ENCODE data around the gene PRR35. TPM values are rescaled to one million over a fixed set of nuclear protein-coding genes. Genes with fewer than 3 reads are reported as not detected.

Gene PRR35
- total RNA-seq, 4 donors from 2014 or later = not detected

- intact Hi-C loops (cut with DNase I; ENCODE audit: low total_unique reads) (no loop called here), in situ Hi-C loops (cut with MboI; ENCODE audit: low pct_ligation_motif_present in 1 of 4, low pct_unique_long_range_greater_than_20kb in 1 of 4, low sequenced_read_pairs in 3 of 4) (no loop called here)
- peaks cover 0 to 6% (median 0%) of the 10 kb centered on the region in 4 donors for H3K4me1 ChIP-seq
Observed at GRCh38 chr16:544517-544916, 15.7 kb upstream of the PRR35 start.

GRCh38 chr16:546909-547770, 13.1 kb upstream of the PRR35 start:
- intact Hi-C loops (cut with DNase I; ENCODE audit: low total_unique reads) = no loop called here
- Histone ChIP-seq H3K36me3 (peaks cover 0 to 21% (median 4%) of the 10 kb centered on the region in 4 donors), H3K4me3 (peak overlapping the region in 1 of 4 donors; percentile 10), H3K27me3 (no peaks in the 10 kb centered on the region), H3K9me3 (no peaks in the 10 kb centered on the region), H3K27ac (no peak overlapping the region), H3K4me1 (peaks cover 0 to 6% (median 0%) of the 10 kb centered on the region in 4 donors)
- in situ Hi-C loops (cut with MboI; ENCODE audit: low pct_ligation_motif_present in 1 of 4, low pct_unique_long_range_greater_than_20kb in 1 of 4, low sequenced_read_pairs in 3 of 4) = no loop called here
- WGBS, 2 donors (ENCODE audit: low coverage in 1 of 2) = 71% methylated on average over 47 of the region's 60 CpGs; no CpG with 5 or more reads in 1 of the 2 donors
- TF ChIP-seq POLR2A (IDR thresholded peaks at IDR 0.05) (no peak), CTCF (IDR thresholded peaks at IDR 0.05) (peak; percentile 50 to 84 (median 67))
- DNase-seq = peak; percentile 86

More at GRCh38 chr16:544517-544916, 15.7 kb upstream of the PRR35 start:
- Histone ChIP-seq H3K4me3 (no peak overlapping the region), H3K27me3 (no peaks in the 10 kb centered on the region), H3K36me3 (peaks cover 0 to 9% (median 0%) of the 10 kb centered on the region in 4 donors), H3K27ac (no peak overlapping the region), H3K9me3 (no peaks in the 10 kb centered on the region)
- 96% methylated on average over 20 of the region's 46 CpGs; no CpG with 5 or more reads in 1 of the 2 donors for WGBS, 2 donors (ENCODE audit: low coverage in 1 of 2)
- no peak for DNase-seq
- no peak for TF ChIP-seq POLR2AphosphoS5 (IDR thresholded peaks at IDR 0.05)
- TF ChIP-seq EP300 (IDR thresholded peaks at IDR 0.05; ENCODE audit: low read depth) = no peak
- TF ChIP-seq CTCF (IDR thresholded peaks at IDR 0.05) = no peak
- TF ChIP-seq POLR2A (IDR thresholded peaks at IDR 0.05) = no peak

GRCh38 chr16:548586-548985, 11.6 kb upstream of the PRR35 start:
- Histone ChIP-seq H3K27me3 (no peaks in the 10 kb centered on the region), H3K4me1 (peaks cover 0 to 6% (median 0%) of the 10 kb centered on the region in 4 donors), H3K36me3 (peaks cover 0 to 26% (median 8%) of the 10 kb centered on the region in 4 donors), H3K9me3 (no peaks in the 10 kb centered on the region), H3K27ac (no peak overlapping the region), H3K4me3 (no peak overlapping the region)
- in situ Hi-C loops (cut with MboI; ENCODE audit: low pct_ligation_motif_present in 1 of 4, low pct_unique_long_range_greater_than_20kb in 1 of 4, low sequenced_read_pairs in 3 of 4) = no loop called here
- TF ChIP-seq POLR2AphosphoS5 (IDR thresholded peaks at IDR 0.05) (no peak), CTCF (IDR thresholded peaks at IDR 0.05) (no peak), EP300 (IDR thresholded peaks at IDR 0.05; ENCODE audit: low read depth) (no peak), POLR2A (IDR thresholded peaks at IDR 0.05) (no peak)
- WGBS, 2 donors (ENCODE audit: low coverage in 1 of 2) = 94% methylated on average over 17 of the region's 21 CpGs; no CpG with 5 or more reads in 1 of the 2 donors
- intact Hi-C loops (cut with DNase I; ENCODE audit: low total_unique reads) = no loop called here
- no peak for DNase-seq

GRCh38 chr16:549544-550263, 10.5 kb upstream of the PRR35 start:
- intact Hi-C loops (cut with DNase I; ENCODE audit: low total_unique reads) (no loop called here), in situ Hi-C loops (cut with MboI; ENCODE audit: low pct_ligation_motif_present in 1 of 4, low pct_unique_long_range_greater_than_20kb in 1 of 4, low sequenced_read_pairs in 3 of 4) (no loop called here)
- Histone ChIP-seq H3K36me3 (peaks cover 0 to 26% (median 8%) of the 10 kb centered on the region in 4 donors), H3K4me1 (peaks cover 0 to 9% (median under 1%) of the 10 kb centered on the region in 4 donors), H3K27me3 (no peaks in the 10 kb centered on the region), H3K4me3 (no peak overlapping the region), H3K27ac (no peak overlapping the region), H3K9me3 (no peaks in the 10 kb centered on the region)
- 94% methylated on average over 48 of the region's 54 CpGs; no CpG with 5 or more reads in 1 of the 2 donors for WGBS, 2 donors (ENCODE audit: low coverage in 1 of 2)
- TF ChIP-seq CTCF (IDR thresholded peaks at IDR 0.05) = no peak
- no peak for TF ChIP-seq POLR2A (IDR thresholded peaks at IDR 0.05)
- no peak for TF ChIP-seq POLR2AphosphoS5 (IDR thresholded peaks at IDR 0.05)
- TF ChIP-seq EP300 (IDR thresholded peaks at IDR 0.05; ENCODE audit: low read depth) = no peak
- no peak for DNase-seq

Data from transverse colon (tissue), 4 donors.